HEK293T (cell line): ENCODE results near the gene PBOV1.

Experiments used
- CTCF ChIA-PET: fragments of 350-600 bp; formaldehyde crosslinking; extraction: SDS; loops from one replicate; lab custom pipeline; 2021; ENCODE audit warnings: antibody characterized with exemption, inconsistent platforms; lab: Yijun Ruan, JAX
- POLR2A ChIA-PET: fragments of 350-600 bp; formaldehyde crosslinking; extraction: SDS; loops from one replicate; lab custom pipeline; 2020; ENCODE audit warnings: antibody characterized with exemption, inconsistent platforms; lab: Yijun Ruan, JAX
- DNase-seq: peaks from one replicate; pipeline ENCODE4 v3.0.0; 2012; ENCODE audit warnings: mixed read lengths; ENCODE audit errors: extremely low spot score
- ARNT ChIP-seq: fragments of 450-650 bp; IDR thresholded peaks from 2 replicates; pipeline ENCODE4 v1.6.1; 2017; ENCODE audit warnings: mild to moderate bottlenecking
- BHLHE40 ChIP-seq: fragments of 450-650 bp; IDR thresholded peaks from 2 replicates; pipeline ENCODE4 v1.6.1; 2016; ENCODE audit warnings: mild to moderate bottlenecking, moderate library complexity, borderline replicate concordance
- CTBP1 ChIP-seq: fragments of 450-650 bp; IDR thresholded peaks from 2 replicates; pipeline ENCODE4 v1.6.1; 2016; ENCODE audit warnings: borderline replicate concordance
- ELF4 ChIP-seq: fragments of 450-650 bp; IDR thresholded peaks from 2 replicates; pipeline ENCODE4 v1.6.1; 2017; ENCODE audit warnings: antibody characterized with exemption
- FOXA1 ChIP-seq: fragments of 450-650 bp; IDR thresholded peaks from 2 replicates; pipeline ENCODE4 v1.6.1; 2016; ENCODE audit warnings: mild to moderate bottlenecking
- FOXK2 ChIP-seq: fragments of 450-650 bp; IDR thresholded peaks from 2 replicates; pipeline ENCODE4 v1.6.1; 2016; ENCODE audit warnings: mild to moderate bottlenecking
- FOXM1 ChIP-seq: fragments of 450-650 bp; IDR thresholded peaks from 2 replicates; pipeline ENCODE4 v1.6.1; 2017; ENCODE audit warnings: mild to moderate bottlenecking, borderline replicate concordance
- HDGF ChIP-seq: fragments of 450-650 bp; IDR thresholded peaks from 2 replicates; pipeline ENCODE4 v1.6.1; 2017; ENCODE audit warnings: antibody characterized with exemption, borderline replicate concordance
- L3MBTL2 ChIP-seq: fragments of 450-650 bp; conservative IDR thresholded peaks from 2 replicates; pipeline ENCODE4 v1.6.1; 2016; ENCODE audit warnings: mild to moderate bottlenecking
- LEF1 ChIP-seq: fragments of 450-650 bp; IDR thresholded peaks from 2 replicates; pipeline ENCODE4 v1.6.1; 2017; ENCODE audit warnings: mild to moderate bottlenecking, borderline replicate concordance
- NFRKB ChIP-seq: fragments of 450-650 bp; IDR thresholded peaks from 2 replicates; pipeline ENCODE4 v1.6.1; 2016; ENCODE audit warnings: mild to moderate bottlenecking, moderate library complexity
- PKNOX1 ChIP-seq: fragments of 450-650 bp; IDR thresholded peaks from 2 replicates; pipeline ENCODE4 v1.6.1; 2016
- SP1 ChIP-seq: fragments of 450-650 bp; IDR thresholded peaks from 2 replicates; pipeline ENCODE4 v1.6.1; 2017
- SUZ12 ChIP-seq: fragments of 450-650 bp; IDR thresholded peaks from 2 replicates; pipeline ENCODE4 v1.6.1; 2016; ENCODE audit warnings: mild to moderate bottlenecking
- TARDBP ChIP-seq: fragments of 450-650 bp; IDR thresholded peaks from 2 replicates; pipeline ENCODE4 v1.6.1; 2016
- ZNF384 ChIP-seq: fragments of 450-650 bp; IDR thresholded peaks from 2 replicates; pipeline ENCODE4 v1.6.1; 2016

PBOV1 gene

DNA sequence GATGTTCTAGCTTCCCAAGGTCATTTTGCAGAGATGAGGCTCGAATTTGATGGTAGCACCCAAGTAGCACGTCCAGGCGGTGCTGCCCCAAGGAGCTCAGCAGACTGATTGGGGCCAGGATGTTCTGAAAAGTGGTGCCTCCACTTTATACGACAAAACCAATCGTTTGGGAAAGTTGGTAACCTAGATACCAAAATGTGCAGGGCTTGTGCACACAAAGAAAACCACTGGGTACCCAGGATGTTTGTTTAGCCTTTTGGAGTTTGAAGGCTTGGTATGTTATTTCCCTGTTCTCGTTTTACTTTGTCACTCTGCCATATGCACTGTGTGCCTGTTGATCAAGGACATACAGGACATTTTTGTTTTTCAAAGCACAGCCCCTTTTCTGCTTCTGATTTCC lies 40.7 kb upstream of the PBOV1 start:
- CTCF ChIA-PET, result interaction anchor here (0.6 kb wide), 1 partner anchor 28 kb away, joined by 3 read pairs; no protein-coding TSS in a partner anchor
- TF ChIP-seq CTBP1 (no peak), SP1 (no peak), HDGF (no peak), ELF4 (no peak), BHLHE40 (no peak), ZNF384 (no peak), SUZ12 (no peak), NFRKB (no peak), FOXK2 (no peak), FOXM1 (no peak), FOXA1 (no peak), TARDBP (no peak), PKNOX1 (no peak), ARNT (no peak), L3MBTL2 (no peak), LEF1 (no peak)
- POLR2A ChIA-PET, result no interaction called here
- no peak for DNase-seq

GRCh38 chr6:138258197-138258596 lies 39.9 kb upstream of the PBOV1 start:
- POLR2A ChIA-PET, result no interaction called here
- DNase-seq, result no peak
- CTCF ChIA-PET, result interaction anchor here (0.6 kb wide), 1 partner anchor 11 kb away, joined by 3 read pairs; no protein-coding TSS in a partner anchor
- TF ChIP-seq SP1 (no peak), L3MBTL2 (no peak), LEF1 (no peak)

- ChIA-PET POLR2A (no interaction called here), CTCF (interaction anchor here (0.6 kb wide), 1 partner anchor 10 kb away, joined by 3 read pairs; no protein-coding TSS in a partner anchor)
- DNase-seq, result no peak
- TF ChIP-seq TARDBP (no peak), ZNF384 (no peak), NFRKB (no peak)
Measured at GRCh38 chr6:138257638-138258040, 39.3 kb upstream of the PBOV1 start.

GRCh38 chr6:138255443-138255842 lies 37.2 kb upstream of the PBOV1 start:
- CTCF ChIA-PET, result no interaction called here
- TF ChIP-seq HDGF (no peak), CTBP1 (no peak), TARDBP (no peak), FOXA1 (no peak), FOXM1 (no peak), FOXK2 (no peak), ZNF384 (no peak), PKNOX1 (no peak), SUZ12 (no peak), ELF4 (no peak), L3MBTL2 (no peak), BHLHE40 (no peak), NFRKB (no peak), ARNT (no peak)
- POLR2A ChIA-PET, result no interaction called here
- no peak for DNase-seq

DNA sequence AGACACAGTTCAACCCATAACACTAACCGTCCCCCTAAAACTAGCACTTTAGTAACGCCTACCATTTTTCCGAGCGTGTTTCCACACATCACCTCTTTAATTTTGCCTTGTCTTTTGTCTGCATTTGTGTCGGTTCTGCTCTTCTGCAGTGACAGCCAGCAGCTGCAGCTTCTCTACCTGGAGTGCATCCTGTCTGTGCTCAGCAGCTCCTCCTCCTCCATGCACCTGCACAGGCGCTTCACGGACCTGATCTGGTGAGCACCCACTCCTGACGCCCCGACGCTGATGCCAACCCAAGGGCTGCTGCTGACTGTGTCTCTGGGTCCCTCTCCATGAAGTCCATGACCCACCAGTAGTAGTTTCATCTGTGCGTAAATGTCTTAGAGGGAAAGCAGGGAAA lies 35.4 kb upstream of the PBOV1 start:
- TF ChIP-seq L3MBTL2 (no peak), FOXM1 (no peak), SUZ12 (no peak), PKNOX1 (no peak)
- POLR2A ChIA-PET, result no interaction called here
- CTCF ChIA-PET, result no interaction called here
- no peak for DNase-seq

- CTCF ChIA-PET, result interaction anchor here (0.7 kb wide), 1 partner anchor 247 kb away, joined by 6 read pairs; no protein-coding TSS in a partner anchor
- POLR2A ChIA-PET, result no interaction called here
- TF ChIP-seq ELF4 (no peak), HDGF (no peak), SP1 (no peak), L3MBTL2 (no peak), ARNT (no peak), BHLHE40 (no peak), FOXK2 (no peak), LEF1 (no peak), NFRKB (no peak), SUZ12 (no peak), CTBP1 (no peak), TARDBP (no peak), PKNOX1 (no peak), FOXA1 (no peak), FOXM1 (no peak)
Measured at GRCh38 chr6:138250513-138251247, 32.4 kb upstream of the PBOV1 start.

More at GRCh38 chr6:138250513-138251247, 32.4 kb upstream of the PBOV1 start:
- no peak for DNase-seq
